ENCODE measurements around the gene NTPCR.
A peak's percentile ranks its signal among the peaks of the same experiment; 100 is the strongest.

NTPCR gene

DNA sequence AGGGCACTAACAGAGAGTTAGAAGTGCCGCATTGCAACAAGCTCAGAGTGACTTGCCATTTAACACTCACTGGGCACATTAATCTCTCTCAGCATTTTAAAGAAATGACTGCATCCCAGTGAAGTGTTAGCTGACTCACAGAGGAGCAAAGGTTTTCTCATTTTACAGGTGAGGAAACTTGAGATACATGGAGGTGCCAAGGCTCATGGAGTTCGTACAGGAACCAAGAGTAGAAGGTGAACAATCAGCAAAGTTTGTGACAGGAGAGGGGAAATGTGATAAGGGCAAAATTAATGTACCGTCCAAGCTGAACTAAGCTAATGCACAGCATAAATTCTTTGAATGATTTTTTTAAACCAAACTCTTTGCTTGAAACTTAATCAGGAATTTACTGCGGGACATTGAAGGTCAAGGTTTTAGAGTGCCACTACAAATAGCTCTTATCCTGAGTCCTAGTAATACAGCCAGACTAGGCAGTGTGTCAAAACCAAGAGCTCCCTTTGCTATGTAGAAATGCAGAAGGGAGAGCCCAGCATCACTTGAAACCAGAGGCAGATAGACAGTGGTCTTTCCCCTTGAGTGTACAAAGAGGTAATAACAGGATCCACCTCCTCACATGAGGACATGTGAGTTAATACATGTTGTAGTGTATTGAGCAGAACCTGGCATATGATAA lies 22.4 kb upstream of the NTPCR start:
- no peak for DNase-seq

DNA sequence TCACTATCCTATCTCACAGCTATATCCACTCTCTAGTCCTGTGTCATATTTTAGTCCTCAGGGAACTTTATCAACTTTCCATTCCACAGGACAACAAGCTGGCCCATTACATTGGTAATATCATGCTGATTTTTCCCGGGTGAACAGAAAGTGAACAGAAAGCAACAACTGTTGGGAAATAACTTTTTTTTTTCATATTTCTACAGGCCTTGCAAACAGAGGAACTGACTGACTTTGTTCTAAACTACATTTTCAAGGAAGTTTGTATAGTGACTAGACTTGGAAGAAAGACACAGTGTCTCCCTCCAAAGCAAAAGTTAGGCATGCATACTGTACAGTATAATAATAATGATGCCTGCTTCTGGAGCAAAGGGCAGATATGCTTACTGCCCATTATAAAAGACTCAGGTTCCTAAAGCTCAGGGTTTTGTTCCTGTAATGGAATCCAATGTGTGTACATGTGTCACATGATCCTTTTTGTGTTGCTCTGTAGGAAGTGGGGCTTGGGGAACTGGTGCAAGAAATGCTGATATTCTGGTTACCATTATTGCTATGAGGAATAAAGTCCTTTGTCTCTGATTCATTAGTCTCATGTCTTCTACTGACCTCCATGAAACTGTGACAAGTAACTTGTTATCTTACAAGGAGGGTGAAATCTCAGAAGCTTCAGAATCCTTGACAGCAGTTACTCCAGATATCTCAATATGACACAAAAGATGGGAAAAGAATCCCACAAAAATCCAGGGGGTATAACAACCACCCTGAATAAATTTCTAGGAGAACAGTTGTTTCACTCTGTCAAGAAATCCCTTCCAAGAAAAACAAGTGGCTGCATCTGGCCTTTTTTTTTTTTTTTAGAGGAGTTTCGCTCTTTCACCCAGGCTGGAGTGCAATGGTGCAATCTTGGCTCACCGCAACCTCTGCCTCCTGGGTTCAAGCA lies 17.7 kb upstream of the NTPCR start:
- DNase-seq = no peak

DNA sequence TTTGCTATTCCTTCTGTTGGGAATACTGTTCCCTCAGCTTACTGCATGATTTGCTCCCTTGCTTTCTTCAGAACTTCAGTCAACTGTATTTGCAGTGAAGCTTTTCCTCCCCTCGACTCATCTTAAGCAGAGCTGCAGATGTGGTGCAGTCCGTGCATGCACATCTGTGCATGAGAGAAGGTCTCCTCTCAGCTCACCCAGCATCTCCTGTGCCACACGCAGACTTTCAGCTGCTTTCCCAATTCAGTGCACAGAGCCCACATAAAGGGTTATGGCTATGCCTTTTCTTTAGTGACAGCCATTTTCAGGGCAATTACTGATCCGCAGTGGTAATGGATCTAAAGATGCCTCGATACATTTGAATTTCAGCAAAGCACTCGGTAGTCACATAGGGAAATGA lies 13.5 kb upstream of the NTPCR start:
- DNase-seq = no peak

DNA sequence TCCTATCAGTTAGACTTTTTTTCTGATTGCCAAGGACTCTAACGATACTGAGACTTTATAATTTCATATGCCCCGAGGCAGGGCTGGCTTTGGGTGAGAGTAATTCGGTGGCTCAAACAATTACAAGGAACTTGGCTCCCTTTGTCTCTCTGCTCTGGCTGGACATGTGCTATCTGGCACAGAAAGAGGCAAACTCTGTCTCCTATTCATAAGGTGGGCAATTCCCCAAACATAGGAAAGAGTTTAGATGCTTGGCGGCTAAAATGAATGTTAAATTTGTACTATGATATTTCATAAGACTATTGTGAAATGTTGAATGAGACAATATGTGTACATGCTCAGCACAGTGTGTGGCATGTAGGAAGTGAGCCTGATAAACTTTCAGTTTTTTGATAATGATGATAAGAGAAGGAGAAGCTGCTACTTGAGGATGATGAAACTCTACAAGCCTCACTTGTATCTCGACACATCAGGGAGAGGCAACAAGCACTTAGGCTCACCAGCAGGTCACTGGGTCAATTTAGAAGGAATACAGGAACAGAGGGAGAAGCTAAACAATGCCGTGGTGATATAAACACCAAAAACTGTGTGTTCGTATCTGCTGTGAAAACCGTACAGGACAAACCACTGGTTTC lies 12.6 kb upstream of the NTPCR start:
- no peak for DNase-seq

DNA sequence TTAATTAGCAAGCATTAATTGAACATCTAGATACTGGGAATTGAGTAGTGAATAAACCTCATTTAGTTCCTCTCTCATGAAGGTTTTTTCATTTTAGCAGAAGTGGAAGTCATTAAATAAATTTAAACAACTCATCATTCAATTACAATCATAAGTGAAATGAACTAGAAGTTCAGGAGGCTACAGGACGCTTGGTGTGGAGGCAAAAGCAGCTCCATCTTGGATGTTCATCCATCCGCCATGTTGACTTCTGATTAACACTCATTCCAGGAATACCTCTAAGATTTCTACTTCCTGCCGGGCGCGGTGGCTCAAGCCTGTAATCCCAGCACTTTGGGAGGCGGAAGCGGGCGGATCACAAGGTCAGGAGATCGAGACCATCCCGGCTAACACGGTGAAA lies 11.5 kb upstream of the NTPCR start:
- DNase-seq = no peak

DNA sequence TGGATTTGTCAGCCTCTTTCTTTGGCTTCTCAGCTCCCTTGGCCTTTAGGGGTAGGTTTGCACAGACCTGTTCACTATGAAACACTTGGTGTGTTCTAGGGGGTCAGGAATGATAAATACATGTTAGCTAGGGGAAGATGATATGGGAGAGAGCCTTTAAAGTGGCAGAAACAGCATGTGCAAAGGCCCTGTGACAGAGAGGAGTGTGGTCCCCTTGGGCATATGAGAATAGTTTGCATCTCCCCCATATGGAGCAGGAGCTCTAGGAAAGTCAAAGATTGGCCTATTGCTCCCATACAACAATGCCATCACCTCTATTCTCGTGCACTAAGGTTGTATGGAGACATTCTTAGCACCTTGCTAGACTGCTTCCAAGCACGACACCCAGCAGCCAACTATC lies 10.7 kb upstream of the NTPCR start:
- DNase-seq = no peak

DNA sequence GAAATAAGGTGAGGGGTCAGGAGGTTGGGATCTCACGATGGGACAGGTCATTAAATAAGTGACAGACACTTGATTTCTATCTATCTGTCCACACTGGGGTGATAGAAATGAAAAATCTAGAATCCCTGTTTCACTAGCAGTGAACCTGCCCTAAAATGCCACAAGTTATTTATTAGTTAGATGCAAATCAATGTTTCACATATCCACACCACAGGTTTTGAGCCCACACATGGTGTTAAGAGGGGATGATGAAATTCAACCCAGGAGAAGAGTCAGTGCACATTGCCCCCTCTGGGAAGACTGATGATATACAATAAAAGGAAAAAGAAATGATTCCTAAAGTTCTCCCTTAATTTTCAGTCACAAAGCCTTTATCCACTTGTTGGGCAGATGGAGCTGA lies 10.1 kb upstream of the NTPCR start:
- DNase-seq = no peak

DNA sequence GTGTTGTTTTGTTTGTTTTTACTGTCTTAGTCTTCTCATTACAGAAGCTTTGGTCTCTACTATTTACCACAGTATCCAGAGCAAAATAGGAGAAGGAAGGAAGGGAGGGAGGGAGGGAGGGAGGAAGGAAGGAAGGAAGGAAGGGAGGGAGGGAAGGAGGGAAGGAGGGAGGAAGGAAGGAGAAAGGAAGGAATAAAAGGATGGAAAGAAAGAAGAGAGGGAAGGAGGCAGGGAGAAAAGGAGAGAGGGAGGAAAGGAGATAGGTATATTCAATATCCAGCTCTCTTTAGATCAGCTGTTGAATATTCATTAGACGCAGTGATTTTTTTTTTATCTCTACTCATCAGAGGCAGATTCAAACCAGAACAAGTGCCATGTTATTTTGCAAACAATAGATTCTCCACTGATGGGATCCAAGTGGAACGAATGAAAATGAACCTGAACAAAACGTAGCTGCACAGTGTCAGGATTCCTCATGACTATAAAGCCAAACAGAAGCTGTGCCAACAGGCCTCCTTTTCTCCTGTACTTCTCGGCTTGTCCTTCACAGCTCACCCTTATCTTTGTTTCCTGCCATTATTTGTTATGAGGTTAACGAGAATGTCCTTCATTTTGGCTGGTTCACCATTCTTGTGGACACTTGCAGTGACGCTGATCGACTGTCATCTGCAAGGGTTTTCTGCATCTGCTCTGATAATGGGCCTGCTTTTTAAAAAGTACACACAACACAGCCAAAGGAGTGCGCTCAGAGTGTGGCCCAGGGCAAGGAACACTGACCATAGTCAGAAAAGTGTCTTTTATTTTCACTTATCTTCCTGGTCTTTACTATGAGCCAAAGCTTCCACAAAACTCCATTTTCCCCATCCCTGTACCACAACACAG lies 7.8 kb upstream of the NTPCR start:
- DNase-seq = no peak

DNA sequence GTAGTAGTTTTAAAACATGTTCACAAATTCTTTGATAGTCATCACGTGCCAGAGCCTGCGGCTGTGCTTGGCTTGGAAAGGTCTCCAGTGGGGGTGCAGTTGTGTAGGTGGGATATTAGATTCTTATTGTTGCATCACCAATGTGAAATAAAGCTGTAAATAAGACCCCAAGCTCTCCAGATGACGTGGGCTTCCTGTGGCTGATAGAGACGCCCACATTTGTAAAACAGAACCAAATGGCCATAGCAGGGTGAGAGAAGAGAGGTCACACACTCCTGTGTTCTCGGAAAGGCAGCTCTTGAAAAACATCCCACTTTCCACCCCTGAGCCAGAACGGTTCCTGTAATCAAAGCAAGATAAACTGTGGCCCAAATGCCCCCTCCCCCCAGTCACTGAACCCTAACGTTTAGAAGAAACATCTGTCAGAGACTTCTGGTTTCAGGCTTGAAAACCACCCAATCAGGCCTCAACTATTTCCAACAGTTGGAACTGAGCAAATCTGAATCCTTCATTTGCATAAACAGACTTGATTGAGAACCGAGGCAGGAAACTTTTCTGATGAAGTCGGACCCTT lies 6.6 kb upstream of the NTPCR start:
- DNase-seq = no peak

DNA sequence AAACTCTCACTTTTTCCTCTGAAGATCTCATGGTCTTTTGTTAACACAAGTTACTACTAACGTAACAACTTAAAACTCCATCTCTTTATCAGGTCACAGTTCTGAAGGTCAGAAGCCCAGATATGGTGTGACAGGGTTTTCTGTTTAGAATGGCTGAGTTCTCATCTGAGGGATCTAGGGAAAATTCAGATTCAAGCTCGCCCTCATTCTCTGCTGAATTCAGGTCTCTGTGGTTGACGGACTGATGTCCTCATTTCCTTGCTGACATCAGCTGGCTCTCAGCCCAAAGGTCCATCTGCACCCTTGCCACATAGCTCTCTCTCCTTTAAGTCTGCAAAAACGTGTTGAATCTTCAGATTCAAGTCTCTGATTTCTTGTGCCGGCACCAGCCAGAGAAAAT lies 6.1 kb upstream of the NTPCR start:
- no peak for DNase-seq

DNA sequence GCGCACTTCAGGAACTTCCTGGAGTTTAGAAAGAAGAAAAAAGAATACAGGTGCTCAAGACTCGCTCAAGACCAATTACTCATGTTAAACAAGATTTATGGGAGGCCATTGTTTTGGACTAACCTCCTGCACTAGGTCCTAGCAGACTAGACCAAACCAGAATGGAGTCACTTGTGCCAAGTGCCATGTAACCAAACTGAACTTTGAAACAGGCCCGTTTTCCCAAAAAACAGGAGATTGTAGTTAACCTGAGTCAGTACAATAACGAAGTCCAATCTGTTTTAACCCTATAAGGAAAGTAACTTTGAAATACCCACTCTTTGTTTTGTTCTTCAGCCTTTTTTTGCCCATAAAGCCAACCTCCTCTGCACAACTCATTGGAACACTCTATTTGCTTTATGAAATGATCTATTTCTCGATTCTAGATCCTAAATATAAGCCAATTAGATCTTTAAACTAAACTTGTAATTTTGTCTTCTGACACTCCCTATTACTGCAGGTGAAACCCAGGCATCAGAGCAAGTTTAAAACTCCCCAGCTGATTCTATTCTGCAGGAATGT lies 695 bp upstream of the NTPCR start:
- no peak for DNase-seq

DNA sequence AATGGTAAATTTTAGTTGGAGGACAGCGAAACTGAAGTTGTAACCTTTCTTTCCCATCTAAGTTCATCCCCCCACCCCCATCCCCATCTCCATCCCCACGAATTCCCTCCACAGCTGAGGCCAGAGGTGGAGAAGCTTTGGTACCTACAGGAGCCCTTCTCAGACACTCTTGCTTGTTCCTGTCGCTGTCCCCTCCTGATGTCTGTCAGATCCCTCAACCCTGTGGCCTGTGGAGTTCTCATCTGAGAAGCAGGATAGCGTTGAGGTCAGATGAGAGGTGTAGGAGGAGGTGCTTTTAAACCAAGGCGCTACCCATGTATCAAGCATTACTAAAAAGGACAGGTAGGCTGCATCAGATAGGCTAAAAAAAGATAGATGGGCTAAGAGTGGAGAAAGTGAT lies 769 bp downstream of the NTPCR start:
- no peak for DNase-seq

DNA sequence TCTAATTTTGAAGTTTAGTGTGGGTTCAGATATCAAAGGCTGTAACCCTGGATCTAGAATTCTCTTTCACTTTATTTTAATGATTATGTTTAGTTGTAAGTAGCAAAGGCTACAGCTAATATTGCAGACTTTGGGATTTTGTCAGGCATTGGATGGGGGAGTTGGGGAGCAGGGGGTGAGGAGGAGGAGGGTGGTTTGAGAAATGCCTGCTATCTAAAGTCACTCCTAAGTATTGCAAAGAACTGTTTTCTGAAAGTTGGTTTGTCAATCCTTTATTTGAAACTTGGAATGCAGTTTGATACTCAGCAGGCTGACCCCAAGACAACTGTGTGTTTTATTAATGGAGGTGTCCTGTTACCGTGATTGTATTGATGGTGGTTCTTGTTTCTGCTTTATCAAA lies 1.2 kb downstream of the NTPCR start:
- no peak for DNase-seq

DNA sequence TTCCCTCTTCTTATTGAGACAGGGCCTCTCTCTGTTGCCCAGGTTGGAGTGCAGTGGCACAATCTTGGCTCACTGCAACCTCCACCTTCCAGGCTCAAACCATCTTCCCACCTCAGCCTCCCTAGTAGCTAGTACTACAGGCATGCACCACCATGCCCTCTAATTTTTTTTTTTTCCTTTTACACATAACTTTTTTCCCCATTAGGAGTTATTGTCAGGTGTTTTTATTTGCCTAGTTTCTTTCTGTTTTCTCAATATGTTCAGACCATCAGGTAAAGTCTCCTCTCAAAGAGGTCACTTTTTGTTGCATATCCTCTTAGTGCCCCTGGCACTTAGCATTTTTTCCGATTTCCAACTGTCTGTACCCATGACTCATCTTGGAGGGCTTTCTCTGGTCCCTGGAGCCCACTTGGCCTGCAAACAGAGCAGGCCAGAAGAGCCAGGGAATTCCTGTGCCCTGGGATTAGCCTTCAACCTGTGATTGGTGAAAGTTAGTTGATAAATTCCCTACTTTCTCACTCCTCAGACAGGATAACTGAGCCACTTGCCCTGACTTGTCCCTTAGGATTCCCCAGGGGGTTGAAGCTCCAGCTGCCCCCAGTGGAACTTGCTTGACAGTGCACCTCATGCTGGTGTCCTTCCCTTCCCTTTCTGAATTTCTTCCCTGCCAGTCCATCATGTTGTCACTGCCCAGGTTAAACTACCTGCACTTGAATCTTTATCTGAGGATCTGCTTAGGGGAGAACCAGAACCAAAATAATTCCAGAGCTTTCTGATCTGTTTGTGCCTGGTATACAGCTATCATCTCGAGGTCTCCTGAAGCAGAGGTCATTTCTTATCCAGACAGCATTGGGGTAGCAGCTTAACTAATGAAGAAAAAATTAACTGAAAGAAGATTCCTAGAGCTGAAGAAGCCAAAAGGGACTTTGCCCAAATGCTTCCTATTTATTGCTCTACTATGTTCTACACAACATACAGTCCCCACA lies 2.4 kb downstream of the NTPCR start:
- DNase-seq = peak in 1 of 4 experiments; percentile 6

DNA sequence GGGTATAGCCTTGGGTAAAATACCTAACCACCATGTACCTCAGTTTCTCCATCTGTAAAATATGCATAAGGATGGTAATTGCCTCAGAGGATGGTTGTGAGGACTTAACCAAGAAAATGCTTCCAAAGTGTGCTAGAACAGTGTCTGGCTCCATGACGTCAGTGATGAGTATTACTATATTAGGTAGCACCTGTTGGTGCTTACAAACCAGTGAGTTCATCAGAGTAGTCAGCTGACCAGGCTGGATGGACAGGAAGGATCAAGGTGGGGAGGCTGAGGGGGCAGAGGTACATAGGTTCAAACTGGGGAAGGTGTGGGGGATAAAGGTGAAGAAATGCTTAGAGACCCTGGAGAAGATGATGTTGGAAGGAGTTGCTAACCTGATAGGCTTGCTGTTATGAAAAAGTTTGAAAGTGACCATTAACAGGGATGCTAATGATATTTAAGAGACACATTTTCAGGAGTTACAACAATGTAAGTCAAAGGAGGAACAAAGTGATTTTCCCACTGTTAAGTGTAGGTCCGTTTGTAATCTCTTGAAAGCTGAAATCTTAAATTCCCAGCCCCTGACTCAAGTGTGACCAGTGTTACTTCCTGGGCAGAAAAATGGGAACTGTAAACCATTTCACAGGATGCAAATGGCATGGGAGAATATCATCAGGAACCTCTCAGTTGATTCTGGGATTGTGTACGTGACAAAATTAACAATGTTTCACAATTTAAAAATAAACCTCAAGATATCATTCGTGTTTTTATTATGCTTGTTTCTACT lies 4.4 kb downstream of the NTPCR start:
- DNase-seq = no peak

DNA sequence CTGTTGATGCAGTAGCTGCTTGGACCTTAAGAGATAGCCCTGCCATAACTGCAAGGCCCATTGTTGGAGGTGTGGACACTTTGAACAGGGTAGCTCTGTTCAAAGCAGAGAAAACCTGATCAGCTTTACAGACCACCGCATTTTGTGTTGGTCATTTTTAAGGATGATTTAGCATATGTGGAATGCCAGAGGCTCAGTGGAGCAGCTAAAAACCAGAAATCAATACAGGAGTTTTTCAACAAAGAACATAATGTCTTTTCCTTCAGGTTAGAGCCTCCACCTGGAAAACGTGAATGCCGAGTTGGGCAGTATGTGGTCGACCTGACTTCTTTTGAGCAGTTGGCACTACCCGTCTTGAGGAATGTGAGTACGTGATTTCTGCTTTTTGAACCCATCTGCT lies 5.7 kb downstream of the NTPCR start:
- no peak for DNase-seq

DNA sequence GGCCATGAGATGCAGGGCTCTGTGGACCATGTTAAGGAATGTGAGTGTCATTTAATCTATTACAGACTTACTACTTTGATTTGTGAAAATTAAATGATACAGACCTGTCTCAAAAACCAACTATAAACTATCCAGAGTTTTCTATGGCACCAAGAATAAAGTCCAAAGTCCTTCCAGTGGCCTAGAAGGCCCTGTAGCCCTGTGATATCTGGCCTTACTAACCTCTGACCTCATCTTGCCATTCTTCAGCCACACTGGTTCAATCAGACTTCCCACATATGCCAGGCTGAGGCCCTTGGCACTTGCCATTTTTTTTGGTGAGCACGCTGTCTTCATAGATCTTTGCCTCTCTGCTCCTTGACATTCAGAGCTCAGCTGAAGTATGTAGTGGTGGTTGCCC lies 7.7 kb downstream of the NTPCR start:
- no peak for DNase-seq

DNA sequence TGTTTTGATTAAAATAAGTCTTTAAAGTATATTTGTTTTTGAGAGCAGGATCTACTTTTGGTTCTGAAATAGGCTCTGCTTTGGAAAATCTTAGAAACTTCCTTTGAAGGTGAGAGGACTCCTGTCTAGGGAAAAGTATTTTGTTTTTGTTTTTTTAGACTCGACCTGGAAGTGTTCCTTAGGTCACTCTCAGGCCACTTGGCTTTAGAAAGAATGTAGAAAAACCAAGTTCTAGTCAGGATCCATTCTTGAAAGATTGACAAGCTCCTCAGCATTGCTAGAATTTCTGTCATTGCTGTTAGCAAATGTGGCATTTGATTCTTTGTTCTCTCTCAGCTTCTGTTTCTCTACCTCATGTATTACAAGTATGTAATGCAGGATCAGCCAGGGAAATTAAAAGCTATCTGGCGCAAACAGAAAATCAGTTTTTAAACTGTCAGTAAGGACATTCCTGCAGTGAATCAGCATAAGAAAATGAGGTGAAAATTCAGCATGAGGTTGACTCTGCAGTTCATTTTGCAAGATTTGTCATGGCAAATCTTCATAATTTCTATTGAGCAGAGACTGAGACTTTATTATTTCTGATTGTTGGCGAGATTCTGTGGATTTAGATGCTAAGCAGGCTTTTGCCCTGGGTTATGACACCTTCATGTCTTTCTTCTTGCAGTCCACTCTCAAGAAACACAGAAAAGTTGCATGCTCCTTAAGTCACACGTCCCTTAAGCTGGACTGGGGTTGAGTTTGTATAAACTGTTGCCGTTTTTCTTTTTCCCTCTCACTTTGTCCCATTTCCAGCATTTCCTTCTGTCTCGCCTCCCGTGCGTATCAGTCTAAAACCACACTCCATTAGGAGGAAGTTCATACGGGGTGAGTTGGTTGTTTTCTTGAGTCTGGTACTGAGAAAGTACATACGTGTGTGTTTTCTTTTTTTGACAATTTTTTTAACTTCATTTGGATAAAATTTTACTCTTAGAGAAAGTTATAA lies 12.6 kb downstream of the NTPCR start:
- no peak for DNase-seq

DNA sequence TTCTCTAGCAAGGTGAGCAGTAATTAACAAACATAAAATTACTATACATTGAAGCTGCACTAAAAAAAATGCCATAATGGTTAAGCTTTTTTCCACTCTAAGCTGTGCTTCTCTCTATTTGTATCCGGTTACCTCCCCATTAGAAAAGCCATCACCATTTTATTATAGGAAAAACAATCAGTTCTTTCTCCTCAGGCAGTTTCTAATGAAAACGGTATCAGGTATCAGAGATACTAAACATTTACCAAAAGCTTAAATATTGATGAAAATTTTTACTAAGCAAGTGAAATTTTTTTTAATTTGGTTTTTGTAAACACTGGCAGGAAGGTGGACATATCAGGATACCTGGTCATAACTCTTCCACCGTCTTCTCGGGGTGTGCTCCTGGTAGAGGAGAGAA lies 14.2 kb downstream of the NTPCR start:
- DNase-seq = no peak

All from activated CD4-positive, CD25-positive, alpha-beta regulatory T cell (primary cell).